Neural progenitor cell (in vitro differentiated cells): ENCODE data around the gene DVL3.

Experiments
- EZH2 ChIP-seq: fragments of 200-600 bp; sonication (generic); IDR thresholded peaks from 2 replicates; pipeline ENCODE4 v1.6.1; 2017; ENCODE audit warnings: antibody characterized with exemption, mild to moderate bottlenecking, moderate library complexity
- TF ChIP-seq, protein P1 (sequence below): fragments of 200-600 bp; sonication (generic); IDR thresholded peaks from 2 replicates; pipeline ENCODE4 v1.5.1; 2017; ENCODE audit warnings: antibody characterized with exemption, mild to moderate bottlenecking

DNA sequence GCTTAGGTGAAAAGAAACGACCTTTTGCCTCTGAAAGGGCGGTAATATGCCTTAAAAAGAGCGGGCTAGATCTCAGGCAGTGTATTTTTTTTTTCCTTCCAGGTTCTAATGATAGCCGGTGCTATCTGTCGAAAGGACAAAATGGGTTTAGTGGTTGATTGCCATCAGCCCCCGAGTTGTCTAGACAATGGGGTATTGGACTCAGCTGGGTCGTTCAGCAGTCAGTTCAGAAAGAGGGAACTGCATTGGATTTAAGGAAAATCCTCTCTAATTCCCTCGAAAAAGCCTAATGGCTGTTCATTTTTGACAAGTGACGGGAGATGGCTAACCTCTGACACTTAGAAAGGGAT lies 19.3 kb upstream of the DVL3 start:
- TF ChIP-seq, protein P1, sequence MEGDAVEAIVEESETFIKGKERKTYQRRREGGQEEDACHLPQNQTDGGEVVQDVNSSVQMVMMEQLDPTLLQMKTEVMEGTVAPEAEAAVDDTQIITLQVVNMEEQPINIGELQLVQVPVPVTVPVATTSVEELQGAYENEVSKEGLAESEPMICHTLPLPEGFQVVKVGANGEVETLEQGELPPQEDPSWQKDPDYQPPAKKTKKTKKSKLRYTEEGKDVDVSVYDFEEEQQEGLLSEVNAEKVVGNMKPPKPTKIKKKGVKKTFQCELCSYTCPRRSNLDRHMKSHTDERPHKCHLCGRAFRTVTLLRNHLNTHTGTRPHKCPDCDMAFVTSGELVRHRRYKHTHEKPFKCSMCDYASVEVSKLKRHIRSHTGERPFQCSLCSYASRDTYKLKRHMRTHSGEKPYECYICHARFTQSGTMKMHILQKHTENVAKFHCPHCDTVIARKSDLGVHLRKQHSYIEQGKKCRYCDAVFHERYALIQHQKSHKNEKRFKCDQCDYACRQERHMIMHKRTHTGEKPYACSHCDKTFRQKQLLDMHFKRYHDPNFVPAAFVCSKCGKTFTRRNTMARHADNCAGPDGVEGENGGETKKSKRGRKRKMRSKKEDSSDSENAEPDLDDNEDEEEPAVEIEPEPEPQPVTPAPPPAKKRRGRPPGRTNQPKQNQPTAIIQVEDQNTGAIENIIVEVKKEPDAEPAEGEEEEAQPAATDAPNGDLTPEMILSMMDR, result no peak
- no peak for TF ChIP-seq EZH2
